CD8-positive, alpha-beta memory T cell (primary cell): ENCODE results near the gene CHD3. TPM values are rescaled to one million over a fixed set of nuclear protein-coding genes. Genes with fewer than 3 reads are reported as not detected.

Source experiments
- CTCF ChIA-PET: fragments of 350-600 bp; sonication (Branson Sonifier 250); formaldehyde crosslinking; loops from one replicate; lab custom pipeline; 2021; ENCODE audit warnings: antibody characterized with exemption; lab: Charles Lee
- POLR2A ChIA-PET: fragments of 350-600 bp; sonication (Branson Sonifier 250); formaldehyde crosslinking; loops from one replicate; lab custom pipeline; 2021; ENCODE audit warnings: antibody characterized with exemption; lab: Charles Lee
- DNase-seq, 5 donors: peaks; one replicate each; pipeline versions ENCODE4 v3.0.0 to v3.0.0-alpha.2; 2020 to 2022; ENCODE audit warnings: mixed read lengths in 1 of 5
- H3K27ac ChIP-seq: one replicate; pipeline ENCODE4 v1.7.0; 2013; ENCODE audit warnings: low read depth, mild to moderate bottlenecking, low read length, moderate library complexity
- H3K27me3 ChIP-seq: 2 replicates; pipeline ENCODE4 v1.7.0; 2013; ENCODE audit warnings: low read length, mild to moderate bottlenecking; ENCODE audit not compliant: insufficient read depth, poor library complexity, severe bottlenecking
- H3K36me3 ChIP-seq: 2 replicates; pipeline ENCODE4 v1.7.0; 2013; ENCODE audit warnings: mild to moderate bottlenecking, low read length, moderate library complexity; ENCODE audit not compliant: insufficient read depth
- H3K4me1 ChIP-seq: 2 replicates; pipeline ENCODE4 v1.7.0; 2013; ENCODE audit warnings: mild to moderate bottlenecking, low read length, moderate library complexity; ENCODE audit not compliant: insufficient read depth
- H3K4me3 ChIP-seq: 2 replicates; pipeline ENCODE4 v1.7.0; 2013; ENCODE audit warnings: mild to moderate bottlenecking, low read length
- H3K9me3 ChIP-seq: 2 replicates; pipeline ENCODE4 v1.7.0; 2013; ENCODE audit warnings: mild to moderate bottlenecking, low read length
- H3K27ac Mint-ChIP-seq, 8 donors: one replicate each; pipeline ENCODE4 v1.8.0; 2020 to 2021; ENCODE audit warnings: mixed read lengths in 8 of 8, mild to moderate bottlenecking in 6 of 8, inconsistent platforms in 3 of 8, moderate library complexity in 3 of 8
- H3K27me3 Mint-ChIP-seq, 2 donors: one replicate each; pipeline ENCODE4 v1.8.0; 2020 to 2021; ENCODE audit warnings: mixed read lengths in 2 of 2, mild to moderate bottlenecking in 1 of 2, moderate library complexity in 1 of 2
- H3K36me3 Mint-ChIP-seq, 3 donors: one replicate each; pipeline ENCODE4 v1.8.0; 2020 to 2021; ENCODE audit warnings: mixed read lengths in 3 of 3, inconsistent platforms in 1 of 3, mild to moderate bottlenecking in 1 of 3
- H3K4me1 Mint-ChIP-seq, 3 donors: one replicate each; pipeline ENCODE4 v1.8.0; 2020 to 2021; ENCODE audit warnings: mixed read lengths in 3 of 3, inconsistent platforms in 1 of 3, mild to moderate bottlenecking in 1 of 3
- H3K4me3 Mint-ChIP-seq, 7 donors: one replicate each; pipeline ENCODE4 v1.8.0; 2020 to 2021; ENCODE audit warnings: mixed read lengths in 7 of 7, mild to moderate bottlenecking in 6 of 7, moderate library complexity in 4 of 7, inconsistent platforms in 2 of 7
- H3K9me3 Mint-ChIP-seq, 5 donors: one replicate each; pipeline ENCODE4 v1.8.0; 2020 to 2022; ENCODE audit warnings: mixed read lengths in 5 of 5, mild to moderate bottlenecking in 3 of 5, moderate library complexity in 2 of 5, inconsistent platforms in 1 of 5
- polyA plus RNA-seq: library from polyadenylated mRNA; unstranded; fragments of 300-500 nt; fragmentation: Illumina TruSeq; gene quantifications from one replicate; pipeline ENCODE4 v1.2.3, GENCODE V29; 2021
- total RNA-seq, 2 experiments: library from RNA; stranded (reverse); gene quantifications; one replicate each; pipeline ENCODE4 v1.2.3, GENCODE V29; 2021

CHD3 gene
- total and polyA plus RNA-seq, 3 experiments from 2014 or later, result 20.1 to 123 (median 116) TPM

DNA sequence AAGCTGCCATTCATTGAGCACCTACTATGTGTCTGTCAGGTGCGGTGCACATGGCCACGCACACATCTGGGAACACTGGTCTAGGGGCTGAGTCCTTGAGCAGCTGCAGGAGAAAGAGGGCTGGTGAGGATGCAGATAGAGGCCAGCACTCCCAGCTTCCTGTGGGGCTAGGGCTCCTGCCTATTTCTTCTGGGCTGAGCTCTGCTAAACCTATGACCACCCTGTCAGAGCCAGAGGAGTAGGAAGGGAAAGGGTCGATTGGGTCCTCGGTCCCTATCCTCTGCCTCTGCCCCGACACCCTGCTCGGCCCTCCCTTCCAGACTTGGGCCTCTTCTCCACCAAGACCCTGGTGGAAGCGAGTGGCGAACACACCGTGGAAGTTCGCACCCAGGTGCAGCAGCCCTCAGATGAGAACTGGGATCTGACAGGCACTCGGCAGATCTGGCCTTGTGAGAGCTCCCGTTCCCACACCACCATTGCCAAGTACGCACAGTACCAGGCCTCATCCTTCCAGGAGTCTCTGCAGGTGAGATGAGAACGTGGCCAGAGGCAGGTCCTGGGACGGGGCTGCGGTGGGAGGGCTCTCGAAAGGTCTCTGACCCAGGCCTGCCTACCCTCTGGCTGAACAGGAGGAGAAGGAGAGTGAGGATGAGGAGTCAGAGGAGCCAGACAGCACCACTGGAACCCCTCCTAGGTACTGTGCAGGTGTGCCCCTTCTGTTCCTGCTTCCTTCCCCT lies 37.7 kb upstream of the CHD3 start:
- Mint-ChIP-seq H3K4me3 (peak overlapping the region; percentile 36 to 84 (median 74)), H3K4me1 (peaks cover 11 to 32% (median 12%) of the 10 kb centered on the region in 3 donors), H3K27ac (peak overlapping the region; percentile 71 to 95 (median 86)), H3K27me3 (peaks cover 0 to 2% of the 10 kb centered on the region in 2 donors), H3K9me3 (no peaks in the 10 kb centered on the region), H3K36me3 (peaks cover 0 to 72% (median 2%) of the 10 kb centered on the region in 3 donors)
- CTCF ChIA-PET, result interaction anchor here (0.8 to 3.5 kb wide), 17 partner anchors 8 to 194 kb away, joined by 3 to 69 read pairs (median 5); partner anchors contain the start of gene KDM6B
- Histone ChIP-seq H3K4me1 (peaks cover 20% of the 10 kb centered on the region), H3K36me3 (peaks cover 4% of the 10 kb centered on the region), H3K27ac (no peak overlapping the region), H3K4me3 (peak overlapping the region; percentile 64), H3K9me3 (no peaks in the 10 kb centered on the region), H3K27me3 (no peaks in the 10 kb centered on the region)
- POLR2A ChIA-PET, result interaction anchor here (1.2 kb wide), 1 partner anchor 16 kb away, joined by 8 read pairs; no protein-coding TSS in a partner anchor
- DNase-seq, result peak in 1 of 5 donors; percentile 47

DNA sequence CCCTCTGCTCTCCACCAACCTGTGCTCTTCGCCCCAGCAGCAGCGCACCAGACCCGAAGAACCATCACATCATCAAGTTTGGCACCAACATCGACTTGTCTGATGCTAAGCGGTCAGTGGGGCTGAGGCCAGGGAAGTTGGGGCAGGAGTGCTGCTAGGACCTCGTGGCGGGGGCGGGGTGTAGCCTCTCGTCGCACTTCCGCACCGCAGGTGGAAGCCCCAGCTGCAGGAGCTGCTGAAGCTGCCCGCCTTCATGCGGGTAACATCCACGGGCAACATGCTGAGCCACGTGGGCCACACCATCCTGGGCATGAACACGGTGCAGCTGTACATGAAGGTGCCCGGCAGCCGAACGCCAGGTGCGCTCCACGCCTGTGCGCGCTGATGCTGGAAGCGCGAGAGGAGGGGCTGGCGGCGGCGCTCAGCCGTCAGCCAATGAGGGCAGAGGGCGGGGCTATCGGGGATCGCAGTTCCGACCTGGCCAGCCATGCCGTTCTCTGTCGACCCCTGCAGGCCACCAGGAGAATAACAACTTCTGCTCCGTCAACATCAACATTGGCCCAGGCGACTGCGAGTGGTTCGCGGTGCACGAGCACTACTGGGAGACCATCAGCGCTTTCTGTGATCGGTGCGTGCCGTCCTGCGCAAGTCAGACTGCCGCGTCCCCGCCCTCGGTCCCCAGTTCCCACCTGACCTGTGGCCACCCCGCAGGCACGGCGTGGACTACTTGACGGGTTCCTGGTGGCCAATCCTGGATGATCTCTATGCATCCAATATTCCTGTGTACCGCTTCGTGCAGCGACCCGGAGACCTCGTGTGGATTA lies 36.9 kb upstream of the CHD3 start:
- H3K4me3 Mint-ChIP-seq, result peak overlapping the region; percentile 72 to 85 (median 79)
- POLR2A ChIA-PET, result interaction anchor here (0.7 to 1.2 kb wide), 2 partner anchors 9 to 17 kb away, joined by 4 to 8 read pairs; no protein-coding TSS in a partner anchor
- H3K9me3 Mint-ChIP-seq, result no peaks in the 10 kb centered on the region
- Histone ChIP-seq H3K9me3 (no peaks in the 10 kb centered on the region), H3K27me3 (no peaks in the 10 kb centered on the region), H3K36me3 (peaks cover 4% of the 10 kb centered on the region), H3K27ac (no peak overlapping the region), H3K4me3 (peak overlapping the region; percentile 64), H3K4me1 (peaks cover 28% of the 10 kb centered on the region)
- DNase-seq, result peak; percentile 92 to 97 (median 94)
- H3K36me3 Mint-ChIP-seq, result peaks cover 0 to 66% (median 2%) of the 10 kb centered on the region in 3 donors
- CTCF ChIA-PET, result interaction anchor here (0.6 to 3.5 kb wide), 18 partner anchors 8 to 609 kb away, joined by 3 to 69 read pairs (median 4); partner anchors contain the start of gene KDM6B
- peaks cover 11 to 32% (median 12%) of the 10 kb centered on the region in 3 donors for H3K4me1 Mint-ChIP-seq
- H3K27me3 Mint-ChIP-seq, result peaks cover 0 to 2% of the 10 kb centered on the region in 2 donors
- peak overlapping the region; percentile 71 to 96 (median 86) for H3K27ac Mint-ChIP-seq

DNA sequence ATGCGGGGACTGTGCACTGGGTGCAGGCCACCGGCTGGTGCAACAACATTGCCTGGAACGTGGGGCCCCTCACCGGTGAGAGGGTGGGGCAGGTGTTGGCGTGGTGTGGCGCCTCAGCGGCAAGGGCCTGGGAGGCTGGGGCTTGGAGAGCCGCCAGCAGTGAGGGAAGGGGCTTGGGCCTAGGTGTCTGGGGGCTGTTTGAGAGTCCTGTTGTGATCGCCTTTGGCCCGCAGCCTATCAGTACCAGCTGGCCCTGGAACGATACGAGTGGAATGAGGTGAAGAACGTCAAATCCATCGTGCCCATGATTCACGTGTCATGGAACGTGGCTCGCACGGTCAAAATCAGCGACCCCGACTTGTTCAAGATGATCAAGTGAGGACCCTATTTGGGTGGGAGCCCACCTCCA lies 36.3 kb upstream of the CHD3 start:
- Mint-ChIP-seq H3K27ac (peak overlapping the region in 7 of 8 donors; percentile 71 to 96 (median 87)), H3K4me3 (peak overlapping the region in 2 of 7 donors; percentile 73 to 85)
- H3K4me3 ChIP-seq, result no peak overlapping the region

DNA sequence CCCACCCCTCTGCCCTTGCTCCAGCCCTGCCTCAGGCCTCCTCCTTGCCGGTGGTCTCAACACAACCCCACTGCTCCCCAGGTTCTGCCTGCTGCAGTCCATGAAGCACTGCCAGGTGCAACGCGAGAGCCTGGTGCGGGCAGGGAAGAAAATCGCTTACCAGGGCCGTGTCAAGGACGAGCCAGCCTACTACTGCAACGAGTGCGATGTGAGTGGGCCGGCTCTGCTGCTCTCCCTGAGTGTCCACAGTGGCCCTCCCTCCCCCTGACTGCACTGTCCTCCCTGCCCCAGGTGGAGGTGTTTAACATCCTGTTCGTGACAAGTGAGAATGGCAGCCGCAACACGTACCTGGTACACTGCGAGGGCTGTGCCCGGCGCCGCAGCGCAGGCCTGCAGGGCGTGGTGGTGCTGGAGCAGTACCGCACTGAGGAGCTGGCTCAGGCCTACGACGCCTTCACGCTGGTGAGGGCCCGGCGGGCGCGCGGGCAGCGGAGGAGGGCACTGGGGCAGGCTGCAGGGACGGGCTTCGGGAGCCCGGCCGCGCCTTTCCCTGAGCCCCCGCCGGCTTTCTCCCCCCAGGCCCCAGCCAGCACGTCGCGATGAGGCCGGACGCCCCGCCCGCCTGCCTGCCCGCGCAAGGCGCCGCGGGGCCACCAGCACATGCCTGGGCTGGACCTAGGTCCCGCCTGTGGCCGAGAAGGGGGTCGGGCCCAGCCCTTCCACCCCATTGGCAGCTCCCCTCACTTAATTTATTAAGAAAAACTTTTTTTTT lies 35.5 kb upstream of the CHD3 start:
- H3K27ac Mint-ChIP-seq, result peak overlapping the region in 2 of 8 donors; percentile 50 to 91
- no peak overlapping the region for H3K27ac ChIP-seq
- no peak overlapping the region for H3K4me3 ChIP-seq
- peaks cover 0 to 55% (median 2%) of the 10 kb centered on the region in 3 donors for H3K36me3 Mint-ChIP-seq
- peaks cover 11 to 32% (median 12%) of the 10 kb centered on the region in 3 donors for H3K4me1 Mint-ChIP-seq
- H3K4me3 Mint-ChIP-seq, result no peak overlapping the region
- no peaks in the 10 kb centered on the region for H3K9me3 Mint-ChIP-seq
- peaks cover 0 to 2% of the 10 kb centered on the region in 2 donors for H3K27me3 Mint-ChIP-seq
- ChIA-PET POLR2A (interaction anchor here (0.7 kb wide), 1 partner anchor 76 kb away, joined by 6 read pairs; the partner anchor contains the start of gene KCNAB3), CTCF (interaction anchor here (0.6 to 2.7 kb wide), 3 partner anchors 9 to 279 kb away, joined by 3 to 9 read pairs (median 5); no protein-coding TSS in a partner anchor)
- DNase-seq, result peak in 1 of 5 donors; percentile 53
- no peaks in the 10 kb centered on the region for H3K27me3 ChIP-seq
- no peaks in the 10 kb centered on the region for H3K9me3 ChIP-seq
- H3K4me1 ChIP-seq, result peaks cover 30% of the 10 kb centered on the region
- H3K36me3 ChIP-seq, result peaks cover 4% of the 10 kb centered on the region

More for the DNA sequence above, 36.3 kb upstream of the CHD3 start:
- H3K27ac ChIP-seq, result no peak overlapping the region
- Mint-ChIP-seq H3K9me3 (no peaks in the 10 kb centered on the region), H3K27me3 (peaks cover 0 to 2% of the 10 kb centered on the region in 2 donors), H3K36me3 (peaks cover 0 to 60% (median 2%) of the 10 kb centered on the region in 3 donors), H3K4me1 (peaks cover 11 to 32% (median 12%) of the 10 kb centered on the region in 3 donors)
- no peaks in the 10 kb centered on the region for H3K27me3 ChIP-seq
- ChIA-PET CTCF (interaction anchor here (0.6 to 2.7 kb wide), 5 partner anchors 10 to 610 kb away, joined by 3 to 9 read pairs (median 5); no protein-coding TSS in a partner anchor), POLR2A (no interaction called here)
- peaks cover 4% of the 10 kb centered on the region for H3K36me3 ChIP-seq
- H3K4me1 ChIP-seq, result peaks cover 28% of the 10 kb centered on the region
- H3K9me3 ChIP-seq, result no peaks in the 10 kb centered on the region
- DNase-seq, result peak in 1 of 5 donors; percentile 54

DNA sequence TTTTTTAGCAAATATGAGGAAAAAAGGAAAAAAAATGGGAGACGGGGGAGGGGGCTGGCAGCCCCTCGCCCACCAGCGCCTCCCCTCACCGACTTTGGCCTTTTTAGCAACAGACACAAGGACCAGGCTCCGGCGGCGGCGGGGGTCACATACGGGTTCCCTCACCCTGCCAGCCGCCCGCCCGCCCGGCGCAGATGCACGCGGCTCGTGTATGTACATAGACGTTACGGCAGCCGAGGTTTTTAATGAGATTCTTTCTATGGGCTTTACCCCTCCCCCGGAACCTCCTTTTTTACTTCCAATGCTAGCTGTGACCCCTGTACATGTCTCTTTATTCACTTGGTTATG lies 34.9 kb upstream of the CHD3 start:
- Mint-ChIP-seq H3K9me3 (no peaks in the 10 kb centered on the region), H3K27ac (no peak overlapping the region), H3K27me3 (peaks cover 0 to 2% of the 10 kb centered on the region in 2 donors), H3K4me1 (peaks cover 11 to 32% (median 12%) of the 10 kb centered on the region in 3 donors), H3K4me3 (peak overlapping the region in 2 of 7 donors; percentile 29 to 42), H3K36me3 (peaks cover 0 to 52% (median 2%) of the 10 kb centered on the region in 3 donors)
- H3K4me1 ChIP-seq, result peaks cover 35% of the 10 kb centered on the region
- H3K4me3 ChIP-seq, result no peak overlapping the region
- ChIA-PET CTCF (interaction anchor here (0.6 kb wide), 1 partner anchor 278 kb away, joined by 3 read pairs; no protein-coding TSS in a partner anchor), POLR2A (interaction anchor here (0.7 kb wide), 1 partner anchor 76 kb away, joined by 6 read pairs; the partner anchor contains the start of gene KCNAB3)
- H3K27me3 ChIP-seq, result no peaks in the 10 kb centered on the region
- peak in 1 of 5 donors; percentile 49 for DNase-seq
- no peaks in the 10 kb centered on the region for H3K9me3 ChIP-seq
- no peak overlapping the region for H3K27ac ChIP-seq
- peaks cover 4% of the 10 kb centered on the region for H3K36me3 ChIP-seq

DNA sequence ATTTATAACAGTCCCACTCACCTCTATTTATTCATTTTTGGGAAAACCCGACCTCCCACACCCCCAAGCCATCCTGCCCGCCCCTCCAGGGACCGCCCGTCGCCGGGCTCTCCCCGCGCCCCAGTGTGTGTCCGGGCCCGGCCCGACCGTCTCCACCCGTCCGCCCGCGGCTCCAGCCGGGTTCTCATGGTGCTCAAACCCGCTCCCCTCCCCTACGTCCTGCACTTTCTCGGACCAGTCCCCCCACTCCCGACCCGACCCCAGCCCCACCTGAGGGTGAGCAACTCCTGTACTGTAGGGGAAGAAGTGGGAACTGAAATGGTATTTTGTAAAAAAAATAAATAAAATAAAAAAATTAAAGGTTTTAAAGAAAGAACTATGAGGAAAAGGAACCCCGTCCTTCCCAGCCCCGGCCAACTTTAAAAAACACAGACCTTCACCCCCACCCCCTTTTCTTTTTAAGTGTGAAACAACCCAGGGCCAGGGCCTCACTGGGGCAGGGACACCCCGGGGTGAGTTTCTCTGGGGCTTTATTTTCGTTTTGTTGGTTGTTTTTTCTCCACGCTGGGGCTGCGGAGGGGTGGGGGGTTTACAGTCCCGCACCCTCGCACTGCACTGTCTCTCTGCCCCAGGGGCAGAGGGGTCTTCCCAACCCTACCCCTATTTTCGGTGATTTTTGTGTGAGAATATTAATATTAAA lies 34.4 kb upstream of the CHD3 start:
- Mint-ChIP-seq H3K4me1 (peaks cover 11 to 32% (median 12%) of the 10 kb centered on the region in 3 donors), H3K36me3 (peaks cover 0 to 48% (median 2%) of the 10 kb centered on the region in 3 donors), H3K9me3 (no peaks in the 10 kb centered on the region), H3K27me3 (peaks cover 0 to 2% of the 10 kb centered on the region in 2 donors), H3K4me3 (peak overlapping the region in 2 of 7 donors; percentile 29 to 42), H3K27ac (peak overlapping the region in 1 of 8 donors; percentile 65)
- Histone ChIP-seq H3K4me1 (peaks cover 38% of the 10 kb centered on the region), H3K4me3 (no peak overlapping the region), H3K36me3 (peaks cover 4% of the 10 kb centered on the region), H3K27ac (no peak overlapping the region), H3K9me3 (no peaks in the 10 kb centered on the region), H3K27me3 (no peaks in the 10 kb centered on the region)
- POLR2A ChIA-PET, result no interaction called here
- CTCF ChIA-PET, result no interaction called here
- peak in 1 of 5 donors; percentile 53 for DNase-seq
